ENCODE data around the gene SHKBP1.

Gene SHKBP1

DNA sequence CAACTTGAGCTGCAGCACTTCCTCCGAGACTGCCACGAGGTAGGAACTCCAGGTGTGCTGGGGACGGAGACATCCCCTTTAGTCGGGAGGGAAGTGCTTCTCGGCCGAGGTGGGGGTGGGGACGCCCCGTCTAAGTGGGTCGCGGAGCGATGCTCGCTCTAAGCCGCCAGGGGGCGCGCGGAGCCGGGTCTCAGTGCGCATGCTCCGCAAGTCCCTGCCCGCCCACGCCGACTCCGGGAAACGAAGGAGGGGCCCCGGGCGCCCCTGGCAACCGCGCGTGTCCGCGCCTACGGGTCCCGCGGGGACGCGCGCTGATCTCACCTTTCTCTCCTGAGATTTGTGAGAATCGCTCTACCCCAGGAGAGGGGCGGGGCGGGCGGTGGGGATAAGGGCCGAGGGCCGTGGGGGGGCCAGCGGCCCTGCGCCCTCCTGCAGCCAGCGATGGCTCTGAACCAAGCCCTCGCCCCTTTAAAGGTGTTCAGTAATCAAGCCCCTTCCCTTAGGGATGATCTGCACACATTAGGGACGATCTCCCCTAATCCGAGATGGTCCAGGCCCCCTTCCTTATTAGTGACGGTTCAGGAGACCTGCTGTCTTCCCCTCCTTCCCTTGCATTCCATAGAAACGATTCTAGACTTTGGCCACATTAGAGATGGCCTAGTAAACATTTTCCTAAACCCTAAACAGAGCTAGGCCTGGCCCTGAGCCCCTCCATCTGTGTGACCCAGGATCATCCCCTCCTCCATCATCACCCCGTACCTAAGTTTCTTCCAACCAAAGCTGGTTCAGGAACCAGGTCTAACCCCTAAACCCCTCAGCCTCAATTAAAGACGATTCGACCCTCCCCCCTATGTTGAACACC, 47.3 kb upstream of the SHKBP1 start (continued):
- TF ChIP-seq ZNF777 (tag by site-specific recombination; IDR thresholded peaks at IDR 0.05; ENCODE audit: borderline replicate concordance) (peak; percentile 100), ZNF391 (tag by site-specific recombination; IDR thresholded peaks at IDR 0.05; ENCODE audit: borderline replicate concordance, low read depth) (peak; percentile 90; the same call in 1 of the 2 replicates), ZNF174 (tag by site-specific recombination; IDR thresholded peaks at IDR 0.05) (no peak), ZIC2 (tag by site-specific recombination; IDR thresholded peaks at IDR 0.05) (peak; percentile 41), ZEB2 (tag by site-specific recombination; IDR thresholded peaks at IDR 0.05) (peak; percentile 84), GFI1B (tag by site-specific recombination; IDR thresholded peaks at IDR 0.05) (no peak; the same call in 1 of the 2 replicates), ZNF223 (tag by site-specific recombination; IDR thresholded peaks at IDR 0.05) (peak; percentile 68), ZFP69B (tag by site-specific recombination; IDR thresholded peaks at IDR 0.05) (peak; percentile 80), ZNF561 (tag by site-specific recombination; IDR thresholded peaks at IDR 0.05; ENCODE audit: borderline replicate concordance) (peak; percentile 99), MYNN (tag by site-specific recombination; IDR thresholded peaks at IDR 0.05; ENCODE audit: borderline replicate concordance) (no peak), ZNF792 (tag by site-specific recombination; IDR thresholded peaks at IDR 0.05) (no peak), YY1 (tag by site-specific recombination; IDR thresholded peaks at IDR 0.05) (no peak), ZSCAN30 (tag by site-specific recombination; IDR thresholded peaks at IDR 0.05) (peak; percentile 95), ZBTB20 (tag by site-specific recombination; IDR thresholded peaks at IDR 0.05) (peak; percentile 80), GLIS2 (tag by site-specific recombination; IDR thresholded peaks at IDR 0.05) (peak; percentile 85), ZNF76 (tag by site-specific recombination; IDR thresholded peaks at IDR 0.05; ENCODE audit: borderline replicate concordance, low read depth) (peak; percentile 53; the same call in 1 of the 2 replicates), ZNF2 (tag by site-specific recombination; IDR thresholded peaks at IDR 0.05) (peak; percentile 21; the same call in 1 of the 2 replicates), ZNF184 (tag by site-specific recombination; IDR thresholded peaks at IDR 0.05) (no peak), REPIN1 (tag by site-specific recombination; IDR thresholded peaks at IDR 0.05; ENCODE audit: low read depth) (no peak; the same call in 1 of the 2 replicates), ZNF23 (tag by site-specific recombination; IDR thresholded peaks at IDR 0.05; ENCODE audit: borderline replicate concordance) (no peak), ZNF292 (tag by site-specific recombination; IDR thresholded peaks at IDR 0.05; ENCODE audit: borderline replicate concordance, low read depth) (no peak), ZBTB17 (tag by site-specific recombination; IDR thresholded peaks at IDR 0.05) (peak; percentile 80), KLF10 (tag by site-specific recombination; IDR thresholded peaks at IDR 0.05) (no peak; the same call in 1 of the 2 replicates), KLF8 (tag by site-specific recombination; IDR thresholded peaks at IDR 0.05) (peak; percentile 69)
- TF ChIP-seq, protein P1, sequence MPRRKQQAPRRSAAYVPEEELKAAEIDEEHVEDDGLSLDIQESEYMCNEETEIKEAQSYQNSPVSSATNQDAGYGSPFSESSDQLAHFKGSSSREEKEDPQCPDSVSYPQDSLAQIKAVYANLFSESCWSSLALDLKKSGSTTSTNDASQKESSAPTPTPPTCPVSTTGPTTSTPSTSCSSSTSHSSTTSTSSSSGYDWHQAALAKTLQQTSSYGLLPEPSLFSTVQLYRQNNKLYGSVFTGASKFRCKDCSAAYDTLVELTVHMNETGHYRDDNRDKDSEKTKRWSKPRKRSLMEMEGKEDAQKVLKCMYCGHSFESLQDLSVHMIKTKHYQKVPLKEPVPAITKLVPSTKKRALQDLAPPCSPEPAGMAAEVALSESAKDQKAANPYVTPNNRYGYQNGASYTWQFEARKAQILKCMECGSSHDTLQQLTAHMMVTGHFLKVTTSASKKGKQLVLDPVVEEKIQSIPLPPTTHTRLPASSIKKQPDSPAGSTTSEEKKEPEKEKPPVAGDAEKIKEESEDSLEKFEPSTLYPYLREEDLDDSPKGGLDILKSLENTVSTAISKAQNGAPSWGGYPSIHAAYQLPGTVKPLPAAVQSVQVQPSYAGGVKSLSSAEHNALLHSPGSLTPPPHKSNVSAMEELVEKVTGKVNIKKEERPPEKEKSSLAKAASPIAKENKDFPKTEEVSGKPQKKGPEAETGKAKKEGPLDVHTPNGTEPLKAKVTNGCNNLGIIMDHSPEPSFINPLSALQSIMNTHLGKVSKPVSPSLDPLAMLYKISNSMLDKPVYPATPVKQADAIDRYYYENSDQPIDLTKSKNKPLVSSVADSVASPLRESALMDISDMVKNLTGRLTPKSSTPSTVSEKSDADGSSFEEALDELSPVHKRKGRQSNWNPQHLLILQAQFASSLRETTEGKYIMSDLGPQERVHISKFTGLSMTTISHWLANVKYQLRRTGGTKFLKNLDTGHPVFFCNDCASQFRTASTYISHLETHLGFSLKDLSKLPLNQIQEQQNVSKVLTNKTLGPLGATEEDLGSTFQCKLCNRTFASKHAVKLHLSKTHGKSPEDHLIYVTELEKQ (tag by site-specific recombination; IDR thresholded peaks at IDR 0.05; ENCODE audit: borderline replicate concordance): no peak
- TF ChIP-seq, protein P2, sequence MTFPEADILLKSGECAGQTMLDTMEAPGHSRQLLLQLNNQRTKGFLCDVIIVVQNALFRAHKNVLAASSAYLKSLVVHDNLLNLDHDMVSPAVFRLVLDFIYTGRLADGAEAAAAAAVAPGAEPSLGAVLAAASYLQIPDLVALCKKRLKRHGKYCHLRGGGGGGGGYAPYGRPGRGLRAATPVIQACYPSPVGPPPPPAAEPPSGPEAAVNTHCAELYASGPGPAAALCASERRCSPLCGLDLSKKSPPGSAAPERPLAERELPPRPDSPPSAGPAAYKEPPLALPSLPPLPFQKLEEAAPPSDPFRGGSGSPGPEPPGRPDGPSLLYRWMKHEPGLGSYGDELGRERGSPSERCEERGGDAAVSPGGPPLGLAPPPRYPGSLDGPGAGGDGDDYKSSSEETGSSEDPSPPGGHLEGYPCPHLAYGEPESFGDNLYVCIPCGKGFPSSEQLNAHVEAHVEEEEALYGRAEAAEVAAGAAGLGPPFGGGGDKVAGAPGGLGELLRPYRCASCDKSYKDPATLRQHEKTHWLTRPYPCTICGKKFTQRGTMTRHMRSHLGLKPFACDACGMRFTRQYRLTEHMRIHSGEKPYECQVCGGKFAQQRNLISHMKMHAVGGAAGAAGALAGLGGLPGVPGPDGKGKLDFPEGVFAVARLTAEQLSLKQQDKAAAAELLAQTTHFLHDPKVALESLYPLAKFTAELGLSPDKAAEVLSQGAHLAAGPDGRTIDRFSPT (tag by site-specific recombination; IDR thresholded peaks at IDR 0.05): peak; percentile 39; the same call in 1 of the 2 replicates
